Hematopoietic multipotent progenitor cell treated with erythropoietin and hydrocortisone succinate and interleukin-3 and kit ligand, for 15 days (in vitro differentiated cells): ENCODE results near the gene MADD.
"Not testable (repeated sequence)": the region's sequence is repeated elsewhere in the genome, so short reads cannot be mapped to it uniquely, and the experiment has no call there.

Source experiments
- DNase-seq: peaks from one replicate; pipeline ENCODE4 v3.0.0-alpha.2; 2015; ENCODE audit warnings: low spot score

Gene MADD

DNA sequence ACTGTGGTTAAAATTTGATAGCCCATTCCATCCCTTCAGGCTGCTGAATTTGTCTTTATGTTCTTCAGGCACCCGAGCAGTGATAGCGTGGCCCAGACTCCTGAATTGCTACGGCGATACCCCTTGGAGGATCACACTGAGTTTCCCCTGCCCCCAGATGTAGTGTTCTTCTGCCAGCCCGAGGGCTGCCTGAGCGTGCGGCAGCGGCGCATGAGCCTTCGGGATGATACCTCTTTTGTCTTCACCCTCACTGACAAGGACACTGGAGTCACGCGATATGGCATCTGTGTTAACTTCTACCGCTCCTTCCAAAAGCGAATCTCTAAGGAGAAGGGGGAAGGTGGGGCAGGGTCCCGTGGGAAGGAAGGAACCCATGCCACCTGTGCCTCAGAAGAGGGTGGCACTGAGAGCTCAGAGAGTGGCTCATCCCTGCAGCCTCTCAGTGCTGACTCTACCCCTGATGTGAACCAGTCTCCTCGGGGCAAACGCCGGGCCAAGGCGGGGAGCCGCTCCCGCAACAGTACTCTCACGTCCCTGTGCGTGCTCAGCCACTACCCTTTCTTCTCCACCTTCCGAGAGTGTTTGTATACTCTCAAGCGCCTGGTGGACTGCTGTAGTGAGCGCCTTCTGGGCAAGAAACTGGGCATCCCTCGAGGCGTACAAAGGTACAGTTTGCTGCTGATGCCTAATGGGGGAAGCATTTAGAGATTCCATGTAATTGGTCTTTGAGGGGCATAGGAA, 4.7 kb downstream of the MADD start:
- no peak for DNase-seq

- DNase-seq, result peak; percentile 26
Observed at GRCh38 chr11:47276923-47277322, 7.0 kb downstream of the MADD start.

GRCh38 chr11:47278058-47278457, 8.1 kb downstream of the MADD start:
- DNase-seq, result no peak

DNA sequence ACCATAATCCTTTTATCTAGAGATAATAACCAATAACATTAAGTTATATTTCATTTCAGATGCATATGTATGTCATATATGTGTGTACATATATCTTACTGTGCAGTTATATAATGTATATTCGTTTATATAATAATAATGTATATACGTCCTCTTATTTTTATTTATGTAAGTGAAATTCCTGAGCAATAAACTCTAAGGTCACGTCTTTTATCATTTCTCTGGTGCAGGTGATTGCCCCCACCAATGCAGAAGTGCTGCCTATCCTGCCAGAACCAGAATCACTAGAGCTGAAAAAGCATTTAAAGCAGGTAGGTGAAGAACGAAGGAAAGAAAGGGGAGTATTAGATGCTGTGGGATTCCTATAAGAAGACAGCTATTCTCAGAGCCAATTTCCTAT, 8.8 kb downstream of the MADD start:
- no peak for DNase-seq

GRCh38 chr11:47280099-47280498, 10.2 kb downstream of the MADD start:
- no peak for DNase-seq

DNA sequence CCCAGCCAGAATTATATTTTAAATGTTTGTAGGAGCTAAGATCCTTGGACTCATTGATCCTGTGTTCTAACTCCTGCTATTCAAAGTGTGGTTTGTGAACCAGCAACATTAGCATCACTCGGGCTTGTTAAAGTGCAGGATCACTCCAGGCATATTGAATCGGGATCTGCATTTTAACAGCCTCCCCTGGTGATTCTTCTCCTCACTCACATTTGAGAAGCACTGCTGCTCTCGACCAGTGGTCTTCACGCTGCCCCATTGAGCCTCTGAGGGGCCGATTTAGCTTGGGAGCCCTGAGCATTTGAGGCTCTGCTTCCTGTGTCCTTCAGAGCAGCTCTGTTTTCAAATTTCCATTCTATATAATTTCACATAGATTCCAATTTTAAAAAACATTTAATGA, 10.9 kb downstream of the MADD start:
- DNase-seq, result no peak

DNA sequence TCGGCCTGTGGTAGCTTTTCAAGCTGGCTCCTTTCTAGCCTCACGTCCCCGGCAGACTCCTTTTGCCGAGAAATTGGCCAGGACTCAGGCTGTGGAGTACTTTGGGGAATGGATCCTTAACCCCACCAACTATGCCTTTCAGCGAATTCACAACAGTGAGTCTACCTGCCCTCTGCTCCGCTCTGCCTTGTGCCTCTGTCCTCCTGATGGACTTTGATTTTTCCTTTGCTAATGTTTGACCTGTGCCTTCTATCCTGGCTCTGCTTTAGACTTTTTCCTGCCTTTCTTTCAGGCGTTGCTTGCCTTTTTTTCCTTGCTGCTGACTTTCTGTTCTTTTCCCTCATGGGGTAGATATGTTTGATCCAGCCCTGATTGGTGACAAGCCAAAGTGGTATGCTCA, 12.5 kb downstream of the MADD start:
- DNase-seq, result no peak

DNA sequence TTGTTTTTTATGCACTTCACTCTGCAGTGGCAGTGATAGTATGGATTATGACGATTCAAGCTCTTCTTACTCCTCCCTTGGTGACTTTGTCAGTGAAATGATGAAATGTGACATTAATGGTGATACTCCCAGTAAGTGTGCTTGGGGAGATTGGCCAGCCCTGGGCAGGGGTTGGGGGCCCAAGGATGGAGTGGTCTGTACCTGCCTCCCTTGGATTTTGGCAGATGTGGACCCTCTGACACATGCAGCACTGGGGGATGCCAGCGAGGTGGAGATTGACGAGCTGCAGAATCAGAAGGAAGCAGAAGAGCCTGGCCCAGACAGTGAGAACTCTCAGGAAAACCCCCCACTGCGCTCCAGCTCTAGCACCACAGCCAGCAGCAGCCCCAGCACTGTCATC, 14.2 kb downstream of the MADD start:
- DNase-seq, result no peak

DNA sequence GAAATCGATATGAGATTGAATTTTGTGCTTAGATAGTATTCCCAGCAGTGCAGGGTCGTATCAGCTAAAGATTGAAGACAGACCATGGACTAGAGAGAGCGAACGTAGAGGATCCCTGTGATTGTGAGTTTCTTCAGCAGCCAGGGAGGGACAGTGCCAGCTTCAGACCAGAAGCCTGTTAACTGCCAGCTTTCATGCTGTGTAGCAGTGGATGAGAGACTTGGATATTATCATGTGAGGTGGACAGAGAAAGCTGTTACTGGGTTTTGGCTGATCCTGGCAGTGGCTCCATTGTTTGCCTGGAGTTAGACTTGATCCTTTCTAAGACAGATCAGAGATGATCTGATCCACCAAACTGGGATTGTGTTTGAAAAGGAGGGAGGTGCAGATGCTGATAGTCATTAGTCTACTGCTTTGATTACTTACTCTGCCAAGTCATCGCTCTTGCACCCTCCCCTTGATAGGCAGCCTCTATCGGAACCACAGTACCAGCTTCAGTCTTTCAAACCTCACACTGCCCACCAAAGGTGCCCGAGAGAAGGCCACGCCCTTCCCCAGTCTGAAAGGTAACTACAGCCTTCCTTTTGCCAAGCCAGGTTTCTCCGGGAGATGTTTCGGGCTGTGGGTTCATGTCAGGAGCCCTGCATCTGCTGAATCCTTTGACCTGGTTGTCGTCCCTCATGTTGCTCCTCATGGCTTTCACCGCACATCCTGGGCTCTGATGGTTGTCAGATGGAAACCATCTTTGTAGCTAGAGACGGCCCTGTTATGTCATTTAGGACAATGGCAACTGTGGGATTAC, 16.2 kb downstream of the MADD start:
- DNase-seq, result no peak

GRCh38 chr11:47288066-47288465, 18.1 kb downstream of the MADD start:
- no peak for DNase-seq

DNA sequence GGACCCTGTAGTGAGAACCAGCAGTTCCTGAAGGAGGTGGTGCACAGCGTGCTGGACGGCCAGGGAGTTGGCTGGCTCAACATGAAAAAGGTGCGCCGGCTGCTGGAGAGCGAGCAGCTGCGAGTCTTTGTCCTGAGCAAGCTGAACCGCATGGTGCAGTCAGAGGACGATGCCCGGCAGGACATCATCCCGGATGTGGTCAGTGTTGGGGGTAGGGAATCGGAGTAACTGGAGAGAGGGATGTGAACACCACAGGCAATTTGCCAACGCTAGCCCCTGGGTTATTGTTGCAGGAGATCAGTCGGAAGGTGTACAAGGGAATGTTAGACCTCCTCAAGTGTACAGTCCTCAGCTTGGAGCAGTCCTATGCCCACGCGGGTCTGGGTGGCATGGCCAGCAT, 19.9 kb downstream of the MADD start:
- DNase-seq, result no peak

GRCh38 chr11:47295385-47295784, 25.5 kb downstream of the MADD start:
- no peak for DNase-seq

DNA sequence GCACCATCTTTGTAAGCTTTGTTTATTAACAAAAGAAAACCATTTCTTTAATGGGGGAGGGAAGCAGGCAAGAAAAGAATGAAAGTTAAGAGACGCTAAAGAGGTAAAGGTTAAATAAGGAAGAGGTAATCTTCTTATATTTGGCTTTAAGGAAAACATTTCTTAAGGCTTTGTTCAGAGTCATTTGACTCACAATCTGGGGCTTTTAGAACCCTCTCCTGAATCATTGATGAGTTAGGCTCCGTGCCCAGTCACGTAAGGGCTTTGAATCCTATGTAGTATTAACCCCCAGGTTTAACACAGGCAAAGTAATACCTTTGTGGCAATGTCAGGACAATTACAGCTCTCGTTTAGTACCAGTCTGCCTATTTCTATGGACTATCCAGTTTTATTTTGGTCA, 26.1 kb downstream of the MADD start:
- no peak for DNase-seq

GRCh38 chr11:47299078-47299477, 29.1 kb downstream of the MADD start:
- no peak for DNase-seq

DNA sequence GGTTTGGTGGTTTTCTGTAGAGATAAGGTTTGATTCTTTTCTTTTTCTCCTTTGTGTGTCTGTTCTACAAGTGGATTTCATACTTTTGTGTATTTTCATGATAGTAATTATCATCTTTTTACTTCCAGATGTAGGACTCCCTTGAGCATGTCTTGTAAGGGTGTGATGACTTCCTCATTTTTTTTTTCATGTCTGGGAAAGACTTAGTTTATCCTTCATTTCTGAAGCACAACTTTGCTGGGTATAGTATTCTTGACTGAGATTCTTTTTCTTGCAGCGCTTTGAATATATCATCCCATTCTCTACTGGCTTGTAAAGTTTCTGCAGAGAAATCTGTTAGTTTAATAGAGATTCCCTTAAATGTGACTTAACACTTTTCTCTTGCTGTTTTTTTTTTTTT, 32.9 kb downstream of the MADD start:
- no peak for DNase-seq

DNA sequence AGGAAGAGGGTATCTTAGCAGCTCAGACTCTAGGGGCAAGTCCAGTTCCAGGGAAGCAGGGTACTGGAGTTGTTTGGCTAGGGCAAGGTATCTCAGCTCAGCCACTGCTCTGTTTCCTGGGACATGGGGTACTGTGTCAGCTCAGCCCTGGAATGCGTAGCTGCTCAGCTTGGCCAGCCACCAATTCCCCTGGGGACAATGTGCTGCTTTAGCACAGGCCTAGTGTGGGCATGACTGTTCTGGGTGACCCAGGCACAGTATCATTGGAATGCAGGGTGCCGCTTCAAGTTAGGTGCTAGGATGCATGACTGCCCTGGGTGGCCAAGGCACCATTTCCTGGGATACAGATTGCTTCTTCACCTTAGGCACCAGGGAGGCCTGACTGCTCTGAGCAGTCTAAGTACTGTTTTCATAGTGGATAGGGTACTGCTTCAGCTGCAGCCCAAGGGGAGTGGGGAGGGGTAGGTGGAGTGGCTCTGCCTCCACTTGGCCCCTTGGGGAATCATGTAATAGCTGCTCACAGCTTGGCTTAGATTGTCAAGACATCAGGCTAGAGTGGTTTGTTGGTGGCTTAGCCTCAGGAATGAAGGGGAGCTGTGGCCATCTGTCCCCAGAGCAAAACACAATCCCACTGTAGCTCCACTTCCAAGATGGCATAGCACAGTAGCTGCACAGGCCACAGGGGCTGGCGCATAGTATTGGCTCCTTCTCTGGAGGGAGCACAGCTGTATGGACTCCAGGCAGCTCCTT, 36.0 kb downstream of the MADD start:
- no peak for DNase-seq

GRCh38 chr11:47306484-47306844, 36.5 kb downstream of the MADD start:
- no peak for DNase-seq

DNA sequence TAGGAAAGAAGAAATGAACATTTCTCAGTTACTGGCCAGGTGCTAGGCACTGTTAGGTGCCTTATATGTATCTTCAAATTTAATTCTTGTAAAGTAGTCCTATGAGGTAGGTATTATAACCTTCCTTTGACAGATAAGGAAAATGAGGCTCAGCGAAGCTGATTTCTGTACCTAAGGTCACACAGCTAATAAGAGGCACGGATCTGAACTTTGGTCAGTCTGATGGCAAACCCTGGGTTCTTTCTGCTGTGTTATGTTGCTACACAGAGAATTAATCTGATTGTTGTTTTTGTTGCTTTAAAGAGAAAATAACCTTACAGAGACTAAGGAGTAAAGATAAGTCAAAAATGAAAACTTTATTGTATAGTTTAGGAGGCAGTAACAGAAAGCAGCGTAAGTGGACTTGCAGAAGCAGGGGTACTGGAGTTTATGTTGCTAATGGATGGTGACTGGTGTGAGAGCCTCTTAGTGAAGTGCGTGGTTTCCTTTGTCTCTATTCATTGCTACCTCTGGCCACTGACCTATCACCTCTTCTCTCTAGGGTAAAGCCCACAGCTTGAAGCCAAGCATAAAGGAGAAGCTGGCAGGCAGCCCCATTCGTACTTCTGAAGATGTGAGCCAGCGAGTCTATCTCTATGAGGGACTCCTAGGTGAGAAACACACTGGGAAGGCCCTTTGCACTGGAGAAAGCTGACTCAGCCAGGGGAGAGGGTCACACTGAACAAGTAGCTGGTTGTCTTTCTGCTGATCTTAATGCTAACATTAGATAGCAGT, 38.3 kb downstream of the MADD start:
- DNase-seq, result no peak

DNA sequence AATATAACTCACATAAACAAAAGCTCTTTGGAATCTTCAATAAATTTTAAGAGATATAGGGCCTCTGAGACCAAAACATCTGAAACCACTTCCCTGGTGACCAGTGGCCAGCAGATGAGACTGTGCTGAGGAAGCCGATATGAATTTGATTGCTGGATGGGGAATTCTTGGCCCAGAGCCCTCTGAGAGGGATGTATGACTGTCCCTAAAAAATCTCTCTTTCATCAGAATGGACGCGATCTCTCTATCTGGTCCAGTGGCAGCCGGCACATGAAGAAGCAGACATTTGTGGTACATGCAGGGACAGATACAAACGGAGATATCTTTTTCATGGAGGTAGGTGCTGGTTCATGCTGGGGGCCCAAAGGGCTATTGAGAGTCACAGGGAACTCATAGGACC, 45.1 kb downstream of the MADD start:
- DNase-seq, result no peak

- DNase-seq, result not testable (repeated sequence)
Observed at GRCh38 chr11:47316501-47316900, 46.6 kb downstream of the MADD start.

DNA sequence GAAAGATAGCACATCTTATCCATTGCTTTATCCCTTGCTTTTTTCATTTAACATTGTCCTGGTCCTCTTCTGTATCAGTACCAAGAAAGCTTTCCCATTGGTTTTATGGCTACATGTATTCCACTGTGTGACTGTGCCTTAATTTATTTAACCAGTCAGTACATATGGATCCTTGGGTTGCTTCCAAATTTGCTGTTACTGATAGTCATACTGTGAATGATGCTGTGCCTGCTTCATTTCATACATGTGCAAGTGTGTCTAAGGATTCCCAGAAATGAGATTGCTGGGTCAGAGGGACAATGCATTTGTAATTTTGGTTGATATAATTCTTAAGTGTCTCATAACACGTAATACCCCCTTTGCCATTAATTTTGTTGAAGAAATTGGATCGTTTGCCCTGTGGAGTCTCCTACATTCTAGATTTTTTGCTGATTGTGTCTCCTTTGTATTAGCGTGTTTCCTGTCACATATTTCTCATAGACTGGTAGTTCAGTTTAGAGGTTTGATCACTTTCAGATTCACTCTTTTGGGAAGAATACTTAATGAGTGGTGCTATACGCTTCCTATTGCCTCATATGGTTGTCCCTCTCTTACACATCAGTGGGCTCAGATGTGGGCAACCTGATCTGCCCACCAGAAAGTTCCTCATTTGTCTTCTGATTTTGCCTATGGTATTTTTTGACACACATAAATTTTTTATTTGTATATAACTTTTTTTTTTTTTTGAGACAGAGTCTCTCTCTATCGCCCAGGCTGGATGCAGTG, 47.3 kb downstream of the MADD start:
- DNase-seq, result no peak

DNA sequence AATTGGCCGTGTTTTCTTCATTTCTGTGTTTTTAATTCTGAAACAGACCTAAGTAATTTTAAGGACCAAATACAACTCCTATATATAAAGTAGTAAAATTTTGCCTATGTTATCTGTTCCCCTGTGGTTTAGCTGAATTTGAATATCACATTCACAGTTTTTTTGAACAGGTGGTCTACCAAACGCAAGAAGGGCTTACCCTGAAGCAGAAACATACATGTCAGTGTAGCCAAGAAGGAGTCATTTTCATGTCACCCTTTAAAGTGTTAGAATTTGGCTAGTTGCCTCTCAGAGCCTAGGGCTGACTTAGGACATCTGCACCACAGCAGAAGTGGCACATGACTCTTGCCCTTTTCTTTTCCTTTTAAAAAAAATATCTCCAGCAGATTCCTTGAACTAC, 48.2 kb downstream of the MADD start:
- no peak for DNase-seq
